Measurements from ENCODE around the gene SAMD11.

GRCh38 chr1:906600-907420 is 16.9 kb upstream of the SAMD11 start:
- TF ChIP-seq TAF1 (IDR thresholded peaks at IDR 0.05; ENCODE audit: low read depth), result no peak
- no peak for TF ChIP-seq RAD21 (IDR thresholded peaks at IDR 0.05; ENCODE audit: low read depth)
